GM13977 (cell line): ENCODE measurements around the gene RNF223.

ENCODE experiments used
- DNase-seq: peaks from one replicate; pipeline ENCODE4 v3.0.0; 2012; ENCODE audit warnings: low spot score
- in situ Hi-C: fragments of 300-500 bp; cut with MboI; formaldehyde crosslinking; loops from one replicate; pipeline ENCODE4 v1.12.0; 2022; ENCODE audit warnings: low sequenced_read_pairs, low pct_unique_long_range_greater_than_20kb, mixed read lengths, inconsistent platforms; ENCODE audit not compliant: unreplicated experiment
- TF ChIP-seq, protein P1 (sequence below): IDR thresholded peaks from 2 replicates; pipeline ENCODE4 v1.5.1; 2012; ENCODE audit warnings: mild to moderate bottlenecking, control low read depth; ENCODE audit not compliant: insufficient read depth; ENCODE audit errors: extremely low read depth, missing control alignments

Gene RNF223

DNA sequence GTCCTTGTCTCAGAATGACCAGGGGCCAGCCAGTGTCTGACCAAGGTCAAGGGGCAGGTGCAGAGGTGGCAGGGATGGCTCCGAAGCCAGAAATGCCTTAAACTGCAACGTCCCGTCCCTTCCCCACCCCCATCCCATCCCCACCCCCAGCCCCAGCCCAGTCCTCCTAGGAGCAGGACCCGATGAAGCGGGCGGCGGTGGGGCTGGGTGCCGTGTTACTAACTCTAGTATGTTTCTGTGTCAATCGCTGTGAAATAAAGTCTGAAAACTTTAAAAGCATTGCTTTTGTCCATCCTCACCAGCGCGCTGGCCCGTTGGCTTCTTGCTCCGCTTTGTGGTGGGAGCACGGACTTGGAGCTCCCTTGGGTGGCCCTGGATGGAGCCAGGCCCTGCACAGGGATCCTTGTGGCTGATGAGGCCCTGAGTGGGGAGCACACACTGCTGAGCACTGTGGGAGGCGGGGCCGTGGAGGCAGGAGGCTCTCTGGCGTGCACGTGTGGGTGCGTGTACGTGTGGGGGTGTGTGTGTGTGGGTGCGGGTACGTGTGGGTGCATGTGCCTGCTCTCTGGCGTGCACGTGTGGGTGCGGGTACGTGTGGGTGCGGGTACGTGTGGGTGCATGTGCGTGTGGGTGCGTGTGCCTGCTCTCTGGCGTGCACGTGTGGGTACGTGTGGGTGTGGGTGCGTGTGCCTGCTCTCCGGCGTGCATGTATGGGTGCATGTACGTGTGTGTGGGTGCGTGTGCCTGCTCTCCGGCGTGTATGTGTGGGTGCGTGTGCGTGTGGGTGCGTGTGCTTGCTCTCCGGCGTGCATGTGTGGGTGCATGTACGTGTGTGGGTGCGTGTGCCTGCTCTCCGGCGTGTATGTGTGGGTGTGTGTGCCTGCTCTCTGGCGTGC, 18.0 kb downstream of the RNF223 start:
- in situ Hi-C loops, result no loop called here
- TF ChIP-seq, protein P1, sequence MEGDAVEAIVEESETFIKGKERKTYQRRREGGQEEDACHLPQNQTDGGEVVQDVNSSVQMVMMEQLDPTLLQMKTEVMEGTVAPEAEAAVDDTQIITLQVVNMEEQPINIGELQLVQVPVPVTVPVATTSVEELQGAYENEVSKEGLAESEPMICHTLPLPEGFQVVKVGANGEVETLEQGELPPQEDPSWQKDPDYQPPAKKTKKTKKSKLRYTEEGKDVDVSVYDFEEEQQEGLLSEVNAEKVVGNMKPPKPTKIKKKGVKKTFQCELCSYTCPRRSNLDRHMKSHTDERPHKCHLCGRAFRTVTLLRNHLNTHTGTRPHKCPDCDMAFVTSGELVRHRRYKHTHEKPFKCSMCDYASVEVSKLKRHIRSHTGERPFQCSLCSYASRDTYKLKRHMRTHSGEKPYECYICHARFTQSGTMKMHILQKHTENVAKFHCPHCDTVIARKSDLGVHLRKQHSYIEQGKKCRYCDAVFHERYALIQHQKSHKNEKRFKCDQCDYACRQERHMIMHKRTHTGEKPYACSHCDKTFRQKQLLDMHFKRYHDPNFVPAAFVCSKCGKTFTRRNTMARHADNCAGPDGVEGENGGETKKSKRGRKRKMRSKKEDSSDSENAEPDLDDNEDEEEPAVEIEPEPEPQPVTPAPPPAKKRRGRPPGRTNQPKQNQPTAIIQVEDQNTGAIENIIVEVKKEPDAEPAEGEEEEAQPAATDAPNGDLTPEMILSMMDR, result no peak
- DNase-seq, result no peak

DNA sequence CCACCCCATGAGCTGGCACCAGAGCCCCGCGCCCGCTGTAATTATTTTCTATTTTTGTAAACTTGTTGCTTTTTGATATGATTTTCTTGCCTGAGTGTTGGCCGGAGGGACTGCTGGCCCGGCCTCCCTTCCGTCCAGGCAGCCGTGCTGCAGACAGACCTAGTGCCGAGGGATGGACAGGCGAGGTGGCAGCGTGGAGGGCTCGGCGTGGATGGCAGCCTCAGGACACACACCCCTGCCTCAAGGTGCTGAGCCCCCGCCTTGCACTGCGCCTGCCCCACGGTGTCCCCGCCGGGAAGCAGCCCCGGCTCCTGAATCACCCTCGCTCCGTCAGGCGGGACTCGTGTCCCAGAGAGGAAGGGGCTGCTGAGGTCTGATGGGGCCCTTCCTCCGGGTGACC, 19.1 kb downstream of the RNF223 start:
- DNase-seq, result no peak
- TF ChIP-seq, protein P1, result no peak
- in situ Hi-C loops, result no loop called here

DNA sequence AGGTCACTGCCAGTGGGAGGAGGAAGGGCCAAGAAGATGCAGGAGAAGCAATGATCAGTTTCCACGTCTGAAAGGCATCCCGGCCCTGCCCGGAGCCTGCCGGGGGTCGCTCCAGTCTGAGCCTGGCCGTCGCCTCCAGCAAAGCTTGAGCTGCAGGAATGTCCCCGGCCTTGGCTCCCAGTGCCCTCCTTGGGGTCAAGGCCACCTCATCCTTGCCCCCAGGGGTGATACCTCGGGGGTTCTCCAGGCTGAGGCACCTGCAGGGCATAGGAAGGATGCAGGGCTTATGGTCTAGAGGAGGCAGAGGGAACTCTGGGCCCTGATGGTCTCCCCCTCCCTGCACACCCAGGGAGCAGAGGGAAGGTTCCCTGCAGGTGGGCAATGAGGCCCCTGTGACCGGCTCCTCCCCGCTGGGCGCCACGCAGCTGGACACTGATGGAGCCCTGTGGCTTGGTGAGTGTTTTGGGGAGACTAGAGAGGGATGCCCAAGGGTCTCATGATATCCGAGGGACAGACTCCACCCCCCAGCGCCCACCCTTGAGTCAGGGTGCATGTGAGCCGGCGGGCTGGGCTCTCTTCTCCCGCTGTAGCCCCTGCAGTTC, 19.9 kb downstream of the RNF223 start:
- in situ Hi-C loops, result no loop called here
- no peak for DNase-seq
- TF ChIP-seq, protein P1, result no peak

DNA sequence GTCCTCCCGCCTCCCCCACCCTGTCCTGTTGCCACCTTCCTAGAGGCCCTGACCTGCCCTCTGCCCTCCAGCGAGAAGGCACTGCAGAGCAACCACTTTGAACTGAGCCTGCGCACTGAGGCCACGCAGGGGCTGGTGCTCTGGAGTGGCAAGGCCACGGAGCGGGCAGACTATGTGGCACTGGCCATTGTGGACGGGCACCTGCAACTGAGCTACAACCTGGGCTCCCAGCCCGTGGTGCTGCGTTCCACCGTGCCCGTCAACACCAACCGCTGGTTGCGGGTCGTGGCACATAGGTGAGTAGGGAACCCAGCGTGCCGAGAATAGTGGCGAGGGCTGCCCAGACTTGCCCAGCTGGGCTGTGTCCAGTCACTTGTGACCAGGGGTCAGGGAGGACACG, 20.4 kb downstream of the RNF223 start:
- in situ Hi-C loops, result no loop called here
- TF ChIP-seq, protein P1, result no peak

DNA sequence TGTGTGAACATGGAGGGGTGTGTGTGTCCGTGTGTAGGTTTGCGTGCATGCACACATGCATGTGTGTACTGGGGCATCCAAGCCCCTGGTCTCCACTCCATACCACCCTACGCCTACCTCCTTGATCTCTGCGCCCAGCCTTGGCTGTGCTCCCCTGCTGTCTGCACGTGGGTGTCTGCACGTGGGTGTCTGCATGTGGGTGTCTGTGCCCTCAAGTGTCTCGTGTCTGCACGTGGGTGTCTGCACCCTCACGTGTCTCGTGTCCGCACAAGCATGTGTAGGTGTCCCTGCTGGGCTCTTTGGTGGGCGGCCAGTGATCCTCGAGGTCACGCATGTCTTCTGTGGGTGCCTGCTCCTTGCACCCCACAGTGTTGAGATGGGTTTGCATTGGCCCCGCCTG, 21.1 kb downstream of the RNF223 start:
- in situ Hi-C loops, result no loop called here
- TF ChIP-seq, protein P1, result no peak
- no peak for DNase-seq

More for the DNA sequence above, 20.4 kb downstream of the RNF223 start:
- no peak for DNase-seq

DNA sequence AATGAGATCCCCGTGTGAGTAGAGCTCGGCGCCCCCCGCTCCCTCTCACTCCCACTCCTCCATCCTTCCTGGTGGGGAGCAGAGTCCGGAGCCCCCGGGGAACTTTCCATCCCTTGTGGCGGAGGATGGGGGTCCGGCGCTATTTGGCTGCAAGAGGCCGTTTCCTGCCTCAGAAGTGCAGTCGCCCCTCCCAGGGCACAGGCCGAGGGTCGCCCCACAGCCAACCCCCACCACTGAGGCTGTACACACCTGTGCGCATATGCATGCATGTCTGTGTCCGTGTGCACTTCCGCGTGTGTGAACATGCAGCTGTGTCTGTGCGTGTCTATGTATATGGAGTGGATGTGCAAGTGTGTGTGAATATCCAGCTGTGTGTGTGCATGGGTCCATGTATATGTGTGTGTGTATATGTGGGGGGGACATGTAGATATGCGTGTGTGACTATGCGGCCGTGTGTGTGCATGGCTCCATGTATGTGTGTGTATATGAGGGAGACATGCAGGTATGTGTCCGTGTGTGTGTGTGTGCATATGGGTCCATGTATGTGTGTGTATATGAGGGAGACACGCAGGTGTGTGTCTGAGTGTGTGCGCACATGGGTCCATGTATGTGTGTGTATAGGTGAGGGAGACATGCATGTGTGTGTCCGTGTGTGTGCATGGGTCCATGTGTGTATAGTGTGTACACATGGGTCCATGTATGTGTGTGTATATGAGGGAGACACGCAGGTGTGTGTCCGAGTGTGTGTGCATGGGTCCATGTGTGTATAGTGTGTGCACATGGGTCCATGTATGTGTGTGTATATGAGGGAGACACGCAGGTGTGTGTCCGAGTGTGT, 21.9 kb downstream of the RNF223 start:
- in situ Hi-C loops, result no loop called here
- DNase-seq, result no peak
- TF ChIP-seq, protein P1, result no peak
